GM19372 (cell line): Measurements from ENCODE around the gene ACAP2.
"Not testable (repeated sequence)": the region's sequence is repeated elsewhere in the genome, so short reads cannot be mapped to it uniquely, and the experiment has no call there.

Source experiments
- ATAC-seq: cut with Tn5 transposase; IDR thresholded peaks from one replicate; pipeline ENCODE4 v1.9.1; 2021; ENCODE audit warnings: mild to moderate bottlenecking, low read depth, moderate library complexity; ENCODE audit not compliant: unreplicated experiment

Gene ACAP2

DNA sequence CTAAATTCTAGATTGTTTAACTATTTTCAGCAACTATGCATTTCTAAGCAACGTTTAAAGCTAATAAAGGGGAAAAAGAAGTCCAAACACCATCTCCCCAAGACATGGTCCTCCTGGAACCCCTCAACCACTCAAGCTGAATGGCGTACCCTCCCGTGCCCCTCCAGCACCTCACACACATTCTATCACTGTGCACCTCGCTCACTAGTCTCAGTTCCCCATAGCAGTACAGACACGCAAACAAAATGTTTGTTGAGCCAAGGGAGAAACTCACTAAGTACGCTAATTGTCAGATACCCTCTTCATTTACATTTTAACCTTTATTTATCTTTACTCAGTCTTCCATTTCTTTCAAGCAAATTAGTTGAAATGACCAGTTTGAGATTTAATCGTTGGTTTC lies 48.8 kb downstream of the ACAP2 start:
- peak; percentile 63 for ATAC-seq

DNA sequence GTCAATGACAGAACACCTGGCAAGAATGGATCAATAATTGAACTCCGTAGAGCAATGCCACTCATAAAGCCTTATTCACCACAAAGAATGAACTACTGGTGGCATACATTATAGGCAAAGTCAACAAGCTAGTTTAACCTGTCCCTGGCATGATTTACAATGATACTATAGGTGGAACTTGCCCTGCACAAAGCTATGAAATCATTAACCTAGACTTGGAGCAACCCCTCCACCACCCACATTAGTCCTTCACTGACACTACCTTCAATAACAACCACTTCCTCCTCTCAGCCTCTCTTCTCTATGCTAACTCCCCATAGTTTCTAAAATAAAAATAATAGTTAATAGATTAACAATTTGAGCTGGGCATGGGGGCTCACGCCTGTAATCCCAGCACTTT lies 54.4 kb downstream of the ACAP2 start:
- ATAC-seq = no peak

DNA sequence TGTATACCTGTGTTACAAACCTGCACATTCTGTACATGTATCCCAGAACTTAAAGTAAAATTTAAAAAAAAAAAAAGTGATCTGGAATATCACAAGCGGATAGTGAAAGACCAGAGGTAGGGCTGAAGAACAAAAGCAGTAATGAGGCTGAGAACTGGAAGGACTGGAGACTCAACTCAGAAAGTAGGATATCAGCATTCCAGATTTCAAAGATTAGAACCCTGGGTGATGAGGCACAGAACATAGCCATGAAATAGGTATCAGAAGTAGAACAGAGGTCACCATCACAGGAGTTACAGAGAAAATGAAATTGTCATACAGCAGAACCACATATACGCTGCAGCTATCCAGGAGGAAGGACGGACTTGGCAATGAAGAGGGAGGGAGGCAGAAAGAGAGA lies 56.1 kb downstream of the ACAP2 start:
- ATAC-seq = no peak

DNA sequence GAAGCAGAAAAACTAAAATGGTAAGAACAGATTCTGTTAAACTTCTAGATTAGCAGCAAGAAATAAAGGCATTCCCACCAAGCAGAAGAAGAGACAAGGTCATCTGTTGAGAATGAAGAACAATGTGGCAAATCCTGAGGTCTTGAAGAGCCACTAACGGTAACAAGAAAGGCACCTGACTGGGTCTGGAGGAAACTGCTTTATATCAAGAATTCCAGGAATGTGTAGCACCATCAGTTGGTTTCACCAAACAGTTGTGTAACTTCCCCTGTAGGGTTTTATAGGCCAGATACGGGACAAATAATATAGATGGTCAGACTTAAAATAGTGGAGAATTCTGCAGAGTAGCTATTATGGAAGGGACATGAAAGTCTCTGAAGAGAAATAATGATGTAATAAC lies 57.3 kb downstream of the ACAP2 start:
- no peak for ATAC-seq

DNA sequence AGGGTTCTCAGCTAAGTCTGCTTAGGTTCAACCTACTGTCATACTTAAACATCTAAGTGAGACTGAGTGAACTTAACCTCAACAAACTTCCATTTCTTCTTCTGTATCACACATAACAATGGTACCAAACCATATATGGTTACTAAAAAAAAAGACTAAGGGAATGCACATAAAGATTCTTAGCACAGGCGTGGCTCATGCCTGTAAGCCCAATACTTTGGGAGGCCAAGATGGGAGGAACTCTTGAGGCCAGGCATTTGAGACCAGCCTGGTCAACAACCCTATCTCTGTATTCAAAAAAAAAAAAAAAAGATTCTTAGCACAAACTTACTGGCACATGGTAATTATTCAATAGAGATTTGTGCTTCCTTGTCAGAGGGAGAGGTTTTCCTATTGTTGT lies 57.9 kb downstream of the ACAP2 start:
- ATAC-seq = no peak

DNA sequence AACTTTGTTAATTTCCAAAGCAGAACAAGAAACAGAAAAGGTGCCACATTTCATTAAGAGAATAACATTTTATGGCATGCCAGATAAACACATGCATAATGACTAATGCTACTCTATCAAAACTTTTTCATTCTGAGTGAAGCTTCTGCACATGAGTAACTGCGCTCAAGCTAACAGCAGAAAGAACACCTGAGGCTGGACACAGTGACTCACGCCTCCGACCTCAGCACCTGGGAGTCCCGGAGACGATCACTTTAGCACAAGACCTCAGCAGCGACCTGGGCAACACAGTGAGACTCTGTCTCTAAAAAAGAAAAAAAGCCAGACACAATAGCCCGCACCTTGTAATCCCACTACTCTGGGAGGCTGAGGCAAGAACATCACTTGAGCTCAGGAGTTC lies 70.6 kb downstream of the ACAP2 start:
- ATAC-seq = no peak

DNA sequence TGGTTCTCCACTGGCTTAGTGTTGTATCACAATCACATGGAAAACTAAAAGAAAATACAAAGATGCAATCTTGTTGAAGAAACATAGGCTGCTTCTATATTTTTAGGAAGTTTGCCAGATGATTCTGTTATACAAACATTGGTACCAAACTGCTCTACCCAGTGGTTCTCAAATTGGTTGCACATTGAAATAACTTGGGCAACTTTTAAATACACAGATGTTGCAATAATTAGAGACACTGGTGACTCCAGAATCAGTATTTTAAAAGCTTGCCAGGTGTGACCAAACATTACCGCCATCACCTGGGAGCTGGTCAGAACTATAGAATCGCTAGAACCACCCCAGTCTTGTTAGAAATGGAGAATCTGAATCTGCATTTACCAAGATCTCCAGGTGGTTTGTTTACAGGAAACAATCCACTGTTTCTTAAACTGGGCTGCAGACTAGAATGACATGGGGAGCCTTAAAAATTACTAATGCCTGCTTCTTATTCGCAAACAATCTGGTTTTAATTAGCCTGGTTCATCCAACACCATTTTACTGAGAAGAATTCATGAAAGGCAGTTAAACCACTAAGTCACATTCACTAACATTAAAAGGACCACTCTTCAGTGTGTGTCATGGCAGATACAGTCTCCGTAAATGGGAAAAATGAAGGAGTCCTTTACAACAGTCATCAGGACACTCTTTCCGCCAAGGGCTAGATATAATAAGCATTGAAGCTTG lies 76.5 kb downstream of the ACAP2 start:
- ATAC-seq = no peak

DNA sequence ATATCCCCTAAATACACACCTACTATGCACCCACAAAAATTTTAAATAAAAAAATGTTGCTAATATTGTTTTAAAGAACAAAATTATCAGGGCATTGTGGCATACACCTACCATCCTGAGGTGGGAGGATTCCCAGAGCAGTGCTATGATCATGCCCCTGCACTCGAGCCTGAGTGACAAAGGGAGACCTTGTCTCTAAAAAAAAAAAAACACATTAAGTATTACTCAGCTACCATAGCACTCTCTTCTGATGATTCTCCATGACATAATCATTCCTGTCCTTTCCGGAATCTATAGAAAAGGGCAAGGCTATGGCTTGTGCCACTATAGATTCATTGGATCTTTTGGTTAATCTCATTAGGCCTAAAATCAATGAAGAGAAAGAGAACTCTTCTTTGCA lies 77.4 kb downstream of the ACAP2 start:
- ATAC-seq = no peak

DNA sequence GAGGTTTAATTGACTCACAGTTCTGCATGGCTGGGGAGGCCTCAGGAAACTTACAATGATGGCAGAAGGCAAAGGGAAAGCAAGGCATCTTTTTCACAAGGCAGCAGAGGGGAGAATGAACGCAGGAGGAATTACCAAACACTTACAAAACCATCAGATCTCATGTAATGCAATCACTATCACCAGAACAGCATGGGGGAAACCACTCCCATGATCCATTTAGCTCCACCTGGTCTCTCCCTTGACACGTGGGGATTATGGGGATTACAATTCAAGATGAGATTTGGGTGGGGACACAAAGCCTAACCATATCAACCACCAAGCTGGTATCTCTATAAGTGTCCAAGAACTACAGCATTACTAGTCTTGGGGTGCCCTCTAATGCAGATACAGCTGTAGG lies 85.0 kb downstream of the ACAP2 start:
- ATAC-seq = not testable (repeated sequence)

DNA sequence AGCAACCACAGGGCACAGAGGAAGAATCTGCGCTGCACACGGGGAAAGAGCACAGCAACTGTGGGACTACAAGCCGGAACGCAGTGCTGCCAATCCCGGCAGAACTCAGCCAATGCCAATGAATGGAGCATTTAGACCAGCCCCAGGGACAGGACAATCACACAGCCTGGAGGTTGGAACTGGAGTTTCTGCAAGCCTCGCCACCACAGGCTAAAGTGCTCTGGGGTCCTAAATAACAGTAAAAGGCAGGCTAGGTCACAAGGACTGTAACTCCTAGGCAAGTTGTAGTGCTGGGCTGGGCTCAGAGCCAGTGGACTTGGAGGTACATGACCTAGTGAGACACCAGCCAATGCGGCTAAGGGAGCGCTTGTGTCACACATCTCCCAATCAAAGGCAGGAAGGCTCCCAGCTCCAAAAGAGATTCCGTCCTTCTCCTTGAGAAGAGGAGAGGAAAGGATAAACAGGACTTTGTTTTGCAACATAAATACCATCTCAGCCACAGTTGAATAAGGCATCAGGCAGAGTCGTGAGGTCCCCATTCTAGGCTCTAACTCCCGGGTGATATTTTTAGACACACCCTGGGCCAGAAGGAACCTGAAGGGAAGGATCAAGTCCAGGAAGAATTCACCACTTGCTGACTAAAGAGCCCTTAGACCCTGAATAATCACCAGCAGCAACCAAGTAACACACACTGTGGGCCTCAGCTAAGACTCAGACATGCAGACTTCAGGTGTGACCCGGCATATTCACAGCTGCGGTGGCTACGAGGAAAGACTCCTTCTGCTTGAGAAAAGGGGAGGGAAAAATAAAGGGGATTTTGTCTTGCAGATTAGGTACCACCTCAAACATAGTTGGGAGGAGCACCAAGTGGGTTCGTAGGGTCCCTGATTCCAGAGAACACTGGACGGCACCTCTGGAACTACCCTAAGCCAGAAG lies 86.4 kb downstream of the ACAP2 start:
- no peak for ATAC-seq

DNA sequence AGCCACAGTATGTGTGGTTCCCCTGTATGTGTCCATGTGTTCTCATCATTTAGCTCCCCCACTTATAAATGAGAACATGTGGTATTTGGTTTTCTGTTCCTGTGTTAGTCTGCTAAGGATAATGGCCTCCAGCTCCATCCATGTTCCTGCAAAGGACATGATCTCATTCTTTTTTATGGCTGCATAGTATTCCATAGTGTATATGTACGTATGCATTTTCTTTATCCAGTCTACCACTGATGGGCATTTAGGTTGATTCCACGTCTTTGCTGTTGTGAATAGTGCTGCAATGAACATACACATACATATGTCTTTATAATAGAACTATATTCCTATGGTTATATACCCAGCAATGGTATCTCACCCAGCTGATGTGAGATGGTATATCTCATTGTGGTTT lies 88.8 kb downstream of the ACAP2 start:
- ATAC-seq = not testable (repeated sequence)

DNA sequence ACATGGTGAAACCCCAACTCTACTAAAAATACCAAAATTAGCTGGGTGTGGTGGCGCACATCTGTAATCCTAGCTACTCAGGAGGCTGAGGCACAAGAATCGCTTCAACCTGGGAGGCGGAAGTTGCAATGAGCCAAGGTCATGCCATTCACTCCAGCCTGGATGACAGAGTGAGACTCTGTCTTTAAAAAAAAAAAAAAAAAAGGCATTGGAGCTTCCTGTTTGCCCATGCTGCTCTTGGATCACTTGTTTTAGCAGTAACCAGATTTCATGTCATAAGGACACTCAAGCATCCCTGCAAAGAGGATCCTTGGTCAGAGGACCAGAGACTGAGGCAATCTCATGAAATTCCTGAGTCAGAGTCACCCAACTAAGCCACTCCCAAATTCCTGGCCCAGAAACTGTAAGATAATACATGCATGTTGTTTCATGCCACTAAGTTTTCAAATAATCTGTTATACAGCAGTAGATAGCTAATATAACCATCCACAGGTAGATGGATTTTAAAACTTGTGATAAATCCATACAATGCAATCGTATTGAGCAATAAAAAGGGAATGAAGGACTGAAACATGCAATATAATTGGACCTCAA lies 89.8 kb downstream of the ACAP2 start:
- ATAC-seq = no peak

DNA sequence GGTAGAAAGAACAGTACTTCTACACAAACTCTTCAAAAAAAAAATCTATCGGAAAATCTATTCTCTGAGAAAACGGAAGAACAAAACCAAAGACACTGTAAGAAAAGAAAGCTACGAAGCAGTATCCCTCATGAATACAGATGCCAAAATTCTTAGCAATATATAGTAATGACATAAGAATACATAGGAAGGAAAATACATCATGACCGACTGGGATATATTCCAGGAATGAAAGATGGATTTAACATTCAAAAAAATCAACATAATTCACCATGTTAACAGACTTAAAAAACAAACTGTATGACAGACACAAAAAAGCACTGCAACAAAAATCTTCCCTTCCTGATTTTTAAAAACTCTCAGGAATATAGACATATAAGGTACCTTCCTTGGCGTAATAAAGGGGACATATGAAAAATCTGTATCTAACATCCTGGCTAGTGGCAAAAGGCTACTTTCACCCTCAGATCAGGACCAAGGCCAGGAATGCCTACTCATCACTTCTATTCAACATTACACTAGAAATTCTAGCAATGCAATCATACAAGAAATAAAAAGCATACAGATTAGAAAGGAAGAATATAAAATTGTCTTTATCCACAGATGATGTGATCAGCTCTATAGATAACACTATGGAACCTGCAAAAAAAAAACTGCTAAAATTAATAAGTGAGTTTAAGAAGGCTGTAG lies 94.2 kb downstream of the ACAP2 start:
- ATAC-seq = no peak

DNA sequence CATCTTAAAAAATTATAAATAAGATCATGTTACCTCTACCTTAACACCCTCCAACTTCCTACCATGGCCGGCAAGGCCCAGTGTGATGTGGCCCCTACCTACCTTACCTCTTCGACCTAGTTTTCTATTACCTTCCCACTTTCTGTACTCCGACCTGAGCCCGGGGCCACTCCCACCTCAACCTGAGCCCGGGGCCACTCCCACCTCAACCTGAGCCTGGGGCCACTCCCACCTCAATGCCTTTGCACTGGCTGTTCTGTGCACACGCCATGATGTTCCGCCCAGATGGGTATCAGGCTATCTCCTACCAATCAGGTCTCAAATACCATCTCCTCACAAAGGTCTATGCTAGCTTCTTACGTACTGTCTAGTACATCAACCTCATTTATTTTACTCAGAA lies 105.1 kb downstream of the ACAP2 start:
- ATAC-seq = no peak

DNA sequence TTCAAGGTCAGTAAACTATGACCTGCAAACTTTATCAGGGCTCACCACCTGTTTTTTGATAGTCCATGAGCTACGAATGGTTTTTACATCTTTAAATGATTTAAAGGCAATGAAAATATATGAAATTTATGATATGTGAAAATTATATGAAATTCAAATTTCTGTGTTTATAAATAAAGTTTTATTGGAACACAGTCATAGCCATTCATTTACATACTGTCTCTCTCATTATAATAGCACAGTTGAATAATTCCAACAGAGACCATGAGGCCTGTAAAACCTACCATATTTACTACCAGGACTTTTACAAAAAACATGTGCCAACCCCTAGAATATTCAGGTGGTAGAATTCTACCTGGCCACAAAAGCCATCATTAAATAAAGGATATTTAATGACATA lies 107.9 kb downstream of the ACAP2 start:
- ATAC-seq = no peak

DNA sequence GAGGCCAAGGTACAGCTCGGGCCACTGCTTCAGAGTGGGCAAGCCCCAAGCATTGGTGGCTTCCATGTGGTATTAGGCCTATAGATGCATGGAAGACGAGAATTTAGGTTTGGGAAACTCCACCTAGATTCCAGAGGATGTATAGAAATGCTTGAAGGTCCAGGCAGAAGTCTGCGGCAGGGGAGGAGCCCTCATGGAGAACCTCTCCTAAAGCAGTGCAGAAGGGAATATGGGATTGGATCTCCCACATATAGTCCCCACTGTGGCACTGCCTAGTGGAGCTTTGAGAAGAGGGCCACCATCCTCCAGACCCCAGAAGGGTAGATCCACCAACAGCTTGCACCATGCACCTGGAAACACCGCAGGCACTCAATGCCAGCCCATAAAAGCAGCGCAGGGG lies 123.8 kb downstream of the ACAP2 start:
- no peak for ATAC-seq

DNA sequence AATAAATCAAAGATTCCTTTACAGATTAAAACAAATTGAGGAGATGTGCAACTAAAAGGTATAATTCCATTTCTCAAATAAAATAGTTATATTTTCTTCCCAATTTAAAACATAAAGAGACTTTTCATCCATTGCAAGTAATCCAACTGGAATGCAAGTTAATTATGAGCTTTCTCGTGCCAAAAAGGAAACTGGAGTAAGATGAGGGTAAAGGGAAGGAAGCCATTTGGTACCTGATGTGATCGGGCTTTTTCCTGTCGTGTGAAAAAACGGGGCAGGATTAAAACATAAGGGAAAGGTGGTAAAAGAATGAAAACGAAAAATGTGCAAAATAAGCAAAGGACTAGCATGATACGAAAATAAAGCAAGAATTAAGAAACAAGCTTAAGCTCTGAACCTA lies 130.1 kb downstream of the ACAP2 start:
- ATAC-seq = no peak

DNA sequence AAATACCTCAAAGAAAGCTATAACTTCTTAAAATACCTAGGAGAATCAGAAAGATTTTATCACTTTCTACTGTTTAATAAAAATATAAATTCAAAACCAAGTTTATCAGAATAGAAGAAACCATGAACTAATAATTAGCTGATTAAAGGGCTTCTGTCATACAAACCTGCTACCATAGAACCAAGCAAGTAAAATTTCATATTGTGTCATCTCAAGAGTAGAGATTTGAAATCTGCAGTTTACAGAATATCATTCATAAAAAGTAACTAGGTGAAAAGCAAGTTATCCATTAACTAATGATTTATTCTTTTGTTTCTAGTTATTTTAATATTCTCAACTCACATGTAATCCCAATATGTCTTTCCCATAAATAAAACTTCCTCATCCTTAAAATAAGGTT lies 135.1 kb downstream of the ACAP2 start:
- no peak for ATAC-seq

DNA sequence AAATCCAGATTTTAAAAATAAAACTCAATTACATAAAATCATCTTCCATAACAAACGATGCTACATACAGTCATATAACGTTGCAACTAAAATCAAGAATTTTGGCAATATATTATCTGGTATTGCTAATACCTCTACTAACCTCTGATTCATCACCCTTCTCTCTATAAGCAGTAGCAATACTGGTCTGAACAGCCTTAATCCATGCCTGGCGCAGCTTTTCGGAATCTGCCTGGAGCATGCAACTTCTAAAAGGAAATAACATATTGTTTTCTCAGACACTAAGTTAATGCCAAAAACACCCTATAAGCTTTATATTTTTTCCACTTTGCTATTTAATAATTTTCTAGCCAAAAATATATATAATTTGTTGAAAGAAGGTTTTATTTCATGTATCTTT lies 136.5 kb downstream of the ACAP2 start:
- no peak for ATAC-seq

DNA sequence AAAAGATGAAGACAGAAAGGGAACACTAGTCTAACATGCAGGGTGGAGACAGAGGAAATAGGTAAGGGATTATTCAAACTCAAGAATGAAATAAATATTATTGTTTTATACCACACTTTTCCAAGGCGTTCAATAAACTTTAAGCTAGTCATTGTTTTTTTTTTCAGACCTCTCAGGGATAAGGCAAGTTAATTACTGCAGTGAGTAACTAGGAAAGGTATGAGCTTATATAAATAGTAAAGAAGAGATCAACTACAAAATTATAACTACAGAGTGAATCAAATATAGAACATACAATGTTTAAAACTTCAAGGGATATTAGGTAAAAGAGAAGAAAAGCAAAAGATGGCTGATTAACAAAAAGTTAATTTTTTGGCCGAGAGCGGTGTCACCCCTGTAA lies 140.4 kb downstream of the ACAP2 start:
- ATAC-seq = no peak

DNA sequence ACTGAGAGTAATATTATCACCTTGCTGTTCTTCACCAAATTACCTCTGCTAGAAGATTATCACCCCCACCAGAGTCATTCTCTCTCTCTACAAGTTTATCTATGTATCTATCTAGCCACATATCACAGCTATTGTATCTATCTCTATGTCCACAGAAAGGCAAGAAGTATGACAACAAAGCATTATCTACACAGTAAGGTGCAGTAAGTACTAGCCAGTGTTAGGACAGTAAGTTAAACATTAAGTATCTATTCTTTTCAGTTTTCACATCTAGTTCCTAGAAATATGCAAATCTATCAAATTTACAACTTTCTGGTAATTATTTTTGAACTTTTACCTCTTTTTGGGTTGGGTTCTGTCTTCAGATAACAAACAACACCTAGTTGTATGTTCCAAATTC lies 145.4 kb downstream of the ACAP2 start:
- ATAC-seq = no peak
